GM12875 (cell line): Measurements from ENCODE around the gene HOXA10.

Source experiments
- H3K4me3 ChIP-seq: one replicate; pipeline ENCODE4 v1.5.1; 2011; ENCODE audit warnings: low read depth, low read length, control low read depth
- TF ChIP-seq, protein P1 (sequence below): IDR thresholded peaks from 2 replicates; pipeline ENCODE4 v1.5.1; 2011; ENCODE audit warnings: low read depth, mild to moderate bottlenecking, control low read depth, inconsistent platforms, low read length, moderate library complexity, borderline replicate concordance; ENCODE audit not compliant: insufficient read depth

HOXA10 gene

DNA sequence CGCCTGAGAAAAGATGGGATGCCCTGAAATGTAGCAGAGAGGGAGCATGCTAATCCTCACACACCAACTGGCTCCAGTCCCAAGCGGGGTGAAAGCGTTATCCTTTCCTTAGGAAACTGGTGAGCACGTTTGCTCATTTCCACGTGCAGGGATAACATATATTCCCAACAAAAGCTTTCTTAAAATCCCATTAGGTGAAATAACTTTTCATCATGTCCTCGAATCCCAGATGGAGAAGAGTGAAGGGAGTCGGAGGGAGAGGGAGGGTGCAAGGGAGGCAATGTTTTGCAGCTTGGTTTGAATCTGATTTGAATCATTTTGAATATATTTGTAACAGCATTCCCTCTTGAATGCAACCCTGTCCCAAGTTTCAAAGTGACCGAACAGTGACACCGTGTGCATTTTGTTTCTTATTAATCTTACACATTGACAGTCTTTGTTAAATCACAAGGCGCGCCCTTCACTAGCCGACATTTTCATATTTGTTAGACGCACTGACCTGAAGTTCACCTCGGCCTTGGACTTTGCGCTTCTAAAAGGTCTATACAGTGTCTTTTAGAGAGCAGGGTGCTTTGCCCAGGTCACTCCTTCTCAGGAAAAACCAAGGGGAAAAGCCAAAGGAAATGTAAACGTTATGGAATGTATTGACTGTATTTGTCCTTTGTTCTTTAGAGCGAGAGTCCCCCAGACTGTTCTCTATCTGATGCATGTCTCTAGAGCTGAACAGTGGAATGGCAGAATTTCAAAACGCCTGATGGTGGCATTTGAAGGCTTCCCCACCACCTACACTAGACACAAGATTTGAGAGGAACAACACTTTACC lies 40.5 kb downstream of the HOXA10 start:
- H3K4me3 ChIP-seq: no peak overlapping the region
- TF ChIP-seq, protein P1, sequence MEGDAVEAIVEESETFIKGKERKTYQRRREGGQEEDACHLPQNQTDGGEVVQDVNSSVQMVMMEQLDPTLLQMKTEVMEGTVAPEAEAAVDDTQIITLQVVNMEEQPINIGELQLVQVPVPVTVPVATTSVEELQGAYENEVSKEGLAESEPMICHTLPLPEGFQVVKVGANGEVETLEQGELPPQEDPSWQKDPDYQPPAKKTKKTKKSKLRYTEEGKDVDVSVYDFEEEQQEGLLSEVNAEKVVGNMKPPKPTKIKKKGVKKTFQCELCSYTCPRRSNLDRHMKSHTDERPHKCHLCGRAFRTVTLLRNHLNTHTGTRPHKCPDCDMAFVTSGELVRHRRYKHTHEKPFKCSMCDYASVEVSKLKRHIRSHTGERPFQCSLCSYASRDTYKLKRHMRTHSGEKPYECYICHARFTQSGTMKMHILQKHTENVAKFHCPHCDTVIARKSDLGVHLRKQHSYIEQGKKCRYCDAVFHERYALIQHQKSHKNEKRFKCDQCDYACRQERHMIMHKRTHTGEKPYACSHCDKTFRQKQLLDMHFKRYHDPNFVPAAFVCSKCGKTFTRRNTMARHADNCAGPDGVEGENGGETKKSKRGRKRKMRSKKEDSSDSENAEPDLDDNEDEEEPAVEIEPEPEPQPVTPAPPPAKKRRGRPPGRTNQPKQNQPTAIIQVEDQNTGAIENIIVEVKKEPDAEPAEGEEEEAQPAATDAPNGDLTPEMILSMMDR: no peak

DNA sequence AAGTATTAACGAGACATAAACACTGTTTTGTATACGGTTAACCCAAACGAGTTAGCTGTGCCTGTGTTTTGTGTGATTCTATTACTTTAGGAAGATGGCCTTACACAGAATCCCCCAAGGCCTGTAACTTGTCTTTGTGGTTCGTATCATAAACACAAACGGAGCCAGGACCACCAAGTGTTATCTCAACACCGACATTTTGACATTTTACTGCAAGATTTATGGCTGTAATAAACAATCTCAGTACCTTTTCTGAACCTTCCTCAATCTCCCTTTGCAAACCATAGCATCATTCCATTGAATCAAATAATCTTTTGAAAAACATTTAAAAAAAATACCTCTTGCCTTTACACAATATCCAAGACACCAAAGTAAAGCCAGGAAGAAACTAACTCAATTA lies 41.1 kb downstream of the HOXA10 start:
- TF ChIP-seq, protein P1: no peak
- no peak overlapping the region for H3K4me3 ChIP-seq

DNA sequence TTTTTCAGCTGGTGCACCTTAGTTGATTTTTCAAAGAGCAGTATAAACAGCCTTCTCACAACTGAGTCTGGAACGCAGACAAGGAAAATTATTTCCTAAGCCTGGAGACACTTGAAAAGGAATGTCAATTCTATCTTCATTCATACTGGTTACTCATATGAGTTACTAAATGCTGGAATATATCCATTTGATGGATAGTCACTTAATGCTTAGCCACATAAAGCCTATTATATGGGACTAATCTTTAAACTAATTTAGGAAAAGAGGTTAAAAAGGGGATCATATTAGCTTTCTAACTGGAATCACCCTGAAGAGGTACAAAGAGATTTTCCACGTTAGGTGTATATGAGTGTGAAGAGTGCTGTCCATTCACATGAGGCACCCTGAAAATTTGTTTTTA lies 41.9 kb downstream of the HOXA10 start:
- no peak overlapping the region for H3K4me3 ChIP-seq
- TF ChIP-seq, protein P1: no peak

DNA sequence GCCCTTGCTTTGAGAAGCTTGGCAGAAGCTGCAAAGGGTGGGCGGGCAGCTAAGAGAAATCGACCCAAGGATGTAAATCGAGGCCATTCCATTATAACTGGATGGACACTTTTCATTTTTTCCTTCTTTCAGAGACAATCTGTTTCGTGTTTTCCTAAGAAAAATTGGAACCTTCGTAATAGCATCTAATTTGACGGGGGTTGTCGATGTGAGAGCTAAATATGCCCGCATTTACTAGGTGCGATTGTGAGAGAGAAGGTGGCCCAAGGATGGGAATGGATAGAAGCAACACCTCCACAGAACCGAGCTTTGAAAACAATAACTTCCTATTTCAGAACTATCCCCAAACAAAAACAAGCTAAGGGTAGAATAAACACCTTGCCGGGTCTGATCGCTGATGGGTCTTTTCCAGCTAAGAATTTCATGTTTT lies 42.7 kb downstream of the HOXA10 start:
- H3K4me3 ChIP-seq: no peak overlapping the region

DNA sequence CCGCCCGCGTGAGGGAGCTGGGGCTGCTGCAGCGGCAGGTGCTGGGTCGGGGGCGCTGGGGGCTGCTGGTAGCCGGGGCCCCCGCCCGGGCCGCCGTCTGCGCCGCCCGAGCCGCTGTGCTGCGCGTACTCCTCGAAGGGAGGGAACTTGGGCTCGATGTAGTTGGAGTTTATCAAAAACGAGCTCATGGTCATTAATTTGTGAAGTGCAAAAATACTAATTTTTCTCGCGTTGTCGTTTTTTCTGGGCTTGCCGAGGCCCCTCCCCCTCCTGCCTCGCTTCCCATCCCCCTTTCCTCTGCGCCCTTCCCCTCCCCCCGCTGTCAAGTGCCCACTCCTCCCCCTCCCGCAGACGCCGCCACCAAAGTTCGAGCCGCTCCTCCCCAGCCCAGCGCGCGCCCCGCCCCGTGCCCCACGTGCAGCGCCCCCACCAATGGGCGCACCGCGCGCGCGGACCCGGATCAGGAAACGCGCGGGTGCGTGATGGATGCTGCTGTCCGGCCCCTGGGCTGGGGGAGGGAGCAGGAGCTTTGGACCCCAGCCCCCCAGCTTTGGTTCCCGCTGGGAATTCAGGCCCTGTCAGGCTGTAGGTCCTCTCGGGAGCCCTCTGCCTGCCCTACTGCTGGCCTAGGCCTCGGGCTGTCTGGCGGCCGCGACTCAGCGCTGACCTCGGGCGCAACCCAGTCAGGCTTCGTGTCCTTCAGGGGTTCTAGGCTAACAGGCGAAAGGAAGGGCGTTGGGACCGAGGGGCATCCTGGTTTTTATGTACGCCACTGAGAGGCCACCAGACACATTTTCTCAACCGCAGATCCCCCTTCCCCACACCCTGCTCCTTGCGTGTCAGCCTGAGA lies 43.4 kb downstream of the HOXA10 start, which contains the start of gene HOXA4:
Gene HOXA4, minus strand, starts transcription at position 218 of the 850 bp plus-strand sequence. Its CDS starts 24 bp downstream, at position 194.
- H3K4me3 ChIP-seq: no peak within 1 kb of the TSS

More for the DNA sequence above, 42.7 kb downstream of the HOXA10 start:
- TF ChIP-seq, protein P1: no peak

DNA sequence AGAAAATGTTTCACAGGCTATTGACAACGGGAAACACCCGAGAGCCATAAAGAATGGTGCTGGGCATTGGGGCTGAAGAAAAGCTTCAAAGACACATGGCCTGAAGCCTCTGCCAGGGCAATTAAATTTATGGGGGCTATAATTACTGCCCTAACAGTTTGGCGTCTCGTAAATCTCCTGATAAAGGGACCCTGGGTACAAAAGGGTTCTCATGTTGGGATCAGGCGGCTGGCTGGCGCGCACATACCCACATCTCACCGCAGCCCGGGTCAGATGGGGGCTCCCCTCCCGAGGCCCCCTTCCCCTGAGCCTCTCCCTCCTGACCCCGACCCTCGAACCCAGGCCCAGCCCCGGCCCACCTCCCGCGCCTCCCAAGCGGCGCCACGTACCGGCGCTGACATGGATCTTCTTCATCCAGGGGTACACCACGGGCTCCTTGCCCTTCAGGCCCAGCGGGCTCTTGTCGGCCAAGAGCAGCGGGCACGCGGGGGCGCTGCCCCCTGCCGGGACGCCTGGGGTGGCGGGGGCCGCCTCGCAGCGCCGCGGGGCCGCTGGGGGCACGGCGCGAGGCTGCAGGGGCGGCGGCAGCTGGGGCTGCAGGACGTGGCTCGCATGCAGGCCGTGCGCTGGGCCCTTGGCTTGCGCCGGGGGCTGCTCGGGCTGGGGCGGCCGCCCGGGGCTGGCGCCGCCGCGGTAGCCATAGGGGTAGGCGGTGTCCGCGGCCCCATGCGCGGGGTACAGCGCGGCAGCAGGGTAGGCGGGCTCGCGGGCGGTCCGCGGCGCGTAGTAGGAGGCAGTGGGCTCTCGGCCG lies 44.2 kb downstream of the HOXA10 start:
- TF ChIP-seq, protein P1: no peak
- no peak overlapping the region for H3K4me3 ChIP-seq

More for the DNA sequence above, 43.4 kb downstream of the HOXA10 start, which contains the start of gene HOXA4:
- TF ChIP-seq, protein P1: no peak
